PFSK-1 (cell line): ENCODE measurements around the gene NFATC3.

Experiments used
- POLR2AphosphoS5 ChIP-seq: IDR thresholded peaks from 2 replicates; pipeline ENCODE4 v1.6.1; 2012; ENCODE audit warnings: low read depth, mild to moderate bottlenecking, control low read depth, low read length, moderate library complexity
- REST ChIP-seq, 2 experiments: IDR thresholded peaks; 2 replicates each; pipeline versions ENCODE4 v1.6.1 to v1.8.0; 2011 to 2012; ENCODE audit warnings: low read depth in 2 of 2, low read length in 2 of 2, control low read depth in 1 of 2, inconsistent platforms in 1 of 2, mild to moderate bottlenecking in 1 of 2, moderate library complexity in 1 of 2; ENCODE audit not compliant: insufficient read depth in 1 of 2
- SIN3A ChIP-seq: IDR thresholded peaks from 2 replicates; pipeline ENCODE4 v1.6.1; 2012; ENCODE audit warnings: mild to moderate bottlenecking, low read length, moderate library complexity, borderline replicate concordance; ENCODE audit not compliant: insufficient read depth
- TAF1 ChIP-seq: IDR thresholded peaks from 2 replicates; pipeline ENCODE4 v1.6.1; 2012; ENCODE audit warnings: low read length, control low read depth, borderline replicate concordance; ENCODE audit not compliant: insufficient read depth

GRCh38 chr16:68247400-68247799, 162.2 kb downstream of the NFATC3 start:
- no peak for TF ChIP-seq TAF1
- no peak for TF ChIP-seq POLR2AphosphoS5
- TF ChIP-seq REST (IDR thresholded peaks at IDR 0.05; ENCODE audit: insufficient read depth in 1 of 2, low read depth in 2 of 2, low read length in 2 of 2) = no peak
- no peak for TF ChIP-seq SIN3A
